Measurements from ENCODE around the gene BMPR1A.

The BMPR1A gene

GRCh38 chr10:86971232-86971991 is 215.0 kb downstream of the BMPR1A start:
- Histone ChIP-seq H3K9me3 (ENCODE audit: insufficient read depth, low read depth, low read length) (no peaks in the 10 kb centered on the region), H3K9ac (ENCODE audit: low read depth, low read length, poor library complexity, severe bottlenecking) (no peak overlapping the region), H3K4me1 (ENCODE audit: insufficient read depth, low read length, poor library complexity, severe bottlenecking) (peaks cover 4% of the 10 kb centered on the region), H3F3A (ENCODE audit: low read depth) (no peaks in the 10 kb centered on the region), H3K4me3 (ENCODE audit: low read length, poor library complexity, severe bottlenecking) (no peak overlapping the region), H3K36me3 (ENCODE audit: insufficient read depth, low read length) (no peaks in the 10 kb centered on the region), H3K9me2 (replicated peaks; ENCODE audit: low read depth, low read length) (no peaks in the 10 kb centered on the region), H3K79me2 (ENCODE audit: insufficient read depth, low read length) (no peaks in the 10 kb centered on the region), H4K20me1 (ENCODE audit: insufficient read depth, low read length, poor library complexity, severe bottlenecking) (no peaks in the 10 kb centered on the region), H3K4me2 (ENCODE audit: low read depth, low read length, poor library complexity, severe bottlenecking) (no peak overlapping the region), H3K27me3 (ENCODE audit: insufficient read depth, low read length, poor library complexity, severe bottlenecking) (no peaks in the 10 kb centered on the region), H2AFZ (ENCODE audit: low read length) (no peak overlapping the region)
- no peak for TF ChIP-seq CTCF (conservative IDR thresholded peaks at IDR 0.05; ENCODE audit: low read length)
- no peak for TF ChIP-seq EZH2phosphoT487 (IDR thresholded peaks at IDR 0.05; ENCODE audit: borderline replicate concordance)

- H3K9me3 ChIP-seq (ENCODE audit: insufficient read depth, low read depth, low read length), result no peaks in the 10 kb centered on the region
- TF ChIP-seq EZH2phosphoT487 (IDR thresholded peaks at IDR 0.05; ENCODE audit: borderline replicate concordance), result no peak
- no peak for TF ChIP-seq CTCF (conservative IDR thresholded peaks at IDR 0.05; ENCODE audit: low read length)
- H3K36me3 ChIP-seq (ENCODE audit: insufficient read depth, low read length), result no peaks in the 10 kb centered on the region
- H4K20me1 ChIP-seq (ENCODE audit: insufficient read depth, low read length, poor library complexity, severe bottlenecking), result no peaks in the 10 kb centered on the region
- H3K27me3 ChIP-seq (ENCODE audit: insufficient read depth, low read length, poor library complexity, severe bottlenecking), result no peaks in the 10 kb centered on the region
- H3K9me2 ChIP-seq (replicated peaks; ENCODE audit: low read depth, low read length), result no peaks in the 10 kb centered on the region
- H3F3A ChIP-seq (ENCODE audit: low read depth), result no peaks in the 10 kb centered on the region
- H3K4me2 ChIP-seq (ENCODE audit: low read depth, low read length, poor library complexity, severe bottlenecking), result no peak overlapping the region
- no peak overlapping the region for H2AFZ ChIP-seq (ENCODE audit: low read length)
- no peaks in the 10 kb centered on the region for H3K79me2 ChIP-seq (ENCODE audit: insufficient read depth, low read length)
- H3K4me3 ChIP-seq (ENCODE audit: low read length, poor library complexity, severe bottlenecking), result no peak overlapping the region
- H3K9ac ChIP-seq (ENCODE audit: low read depth, low read length, poor library complexity, severe bottlenecking), result no peak overlapping the region
- H3K4me1 ChIP-seq (ENCODE audit: insufficient read depth, low read length, poor library complexity, severe bottlenecking), result no peaks in the 10 kb centered on the region
Observed at GRCh38 chr10:86972613-86973380, 216.4 kb downstream of the BMPR1A start.

- TF ChIP-seq CTCF (conservative IDR thresholded peaks at IDR 0.05; ENCODE audit: low read length) (no peak), EZH2phosphoT487 (IDR thresholded peaks at IDR 0.05; ENCODE audit: borderline replicate concordance) (no peak)
- Histone ChIP-seq H3K4me2 (ENCODE audit: low read depth, low read length, poor library complexity, severe bottlenecking) (no peak overlapping the region), H3K36me3 (ENCODE audit: insufficient read depth, low read length) (no peaks in the 10 kb centered on the region), H3K9ac (ENCODE audit: low read depth, low read length, poor library complexity, severe bottlenecking) (no peak overlapping the region), H3K9me2 (replicated peaks; ENCODE audit: low read depth, low read length) (no peaks in the 10 kb centered on the region), H3F3A (ENCODE audit: low read depth) (no peaks in the 10 kb centered on the region), H3K9me3 (ENCODE audit: insufficient read depth, low read depth, low read length) (no peaks in the 10 kb centered on the region), H3K4me1 (ENCODE audit: insufficient read depth, low read length, poor library complexity, severe bottlenecking) (no peaks in the 10 kb centered on the region), H2AFZ (ENCODE audit: low read length) (no peak overlapping the region), H3K4me3 (ENCODE audit: low read length, poor library complexity, severe bottlenecking) (no peak overlapping the region), H4K20me1 (ENCODE audit: insufficient read depth, low read length, poor library complexity, severe bottlenecking) (no peaks in the 10 kb centered on the region), H3K79me2 (ENCODE audit: insufficient read depth, low read length) (no peaks in the 10 kb centered on the region), H3K27me3 (ENCODE audit: insufficient read depth, low read length, poor library complexity, severe bottlenecking) (no peaks in the 10 kb centered on the region)
Observed at GRCh38 chr10:86974484-86974883, 218.1 kb downstream of the BMPR1A start.

Measured in Loucy (cell line).